Muscle layer of duodenum (tissue), 2 donors: ENCODE results near the gene USHBP1.

Experiments used
- H3K27ac ChIP-seq: one replicate; pipeline ENCODE4 v1.7.0; 2013; ENCODE audit warnings: mild to moderate bottlenecking, low read length
- H3K27me3 ChIP-seq: one replicate; pipeline ENCODE4 v1.7.0; 2013; ENCODE audit warnings: low read depth, mild to moderate bottlenecking, control low read depth, low read length
- H3K36me3 ChIP-seq, 2 donors: one replicate each; pipeline ENCODE4 v1.7.0; 2013; ENCODE audit warnings: low read length in 2 of 2, control low read depth in 1 of 2, mild to moderate bottlenecking in 1 of 2; ENCODE audit not compliant: insufficient read depth in 2 of 2, control insufficient read depth in 1 of 2
- H3K4me1 ChIP-seq, 2 donors: one replicate each; pipeline ENCODE4 v1.7.0; 2013; ENCODE audit warnings: low read length in 2 of 2, mild to moderate bottlenecking in 2 of 2, control low read depth in 1 of 2, moderate library complexity in 1 of 2; ENCODE audit not compliant: insufficient read depth in 2 of 2, control insufficient read depth in 1 of 2
- H3K4me3 ChIP-seq, 2 donors: one replicate each; pipeline ENCODE4 v1.7.0; 2013; ENCODE audit warnings: low read length in 2 of 2, low read depth in 1 of 2, mild to moderate bottlenecking in 1 of 2
- H3K9me3 ChIP-seq, 2 donors: one replicate each; pipeline ENCODE4 v1.7.0; 2013; ENCODE audit warnings: low read length in 2 of 2, control low read depth in 1 of 2, mild to moderate bottlenecking in 1 of 2; ENCODE audit not compliant: control insufficient read depth in 1 of 2
- donor health status: healthy.

Gene USHBP1

DNA sequence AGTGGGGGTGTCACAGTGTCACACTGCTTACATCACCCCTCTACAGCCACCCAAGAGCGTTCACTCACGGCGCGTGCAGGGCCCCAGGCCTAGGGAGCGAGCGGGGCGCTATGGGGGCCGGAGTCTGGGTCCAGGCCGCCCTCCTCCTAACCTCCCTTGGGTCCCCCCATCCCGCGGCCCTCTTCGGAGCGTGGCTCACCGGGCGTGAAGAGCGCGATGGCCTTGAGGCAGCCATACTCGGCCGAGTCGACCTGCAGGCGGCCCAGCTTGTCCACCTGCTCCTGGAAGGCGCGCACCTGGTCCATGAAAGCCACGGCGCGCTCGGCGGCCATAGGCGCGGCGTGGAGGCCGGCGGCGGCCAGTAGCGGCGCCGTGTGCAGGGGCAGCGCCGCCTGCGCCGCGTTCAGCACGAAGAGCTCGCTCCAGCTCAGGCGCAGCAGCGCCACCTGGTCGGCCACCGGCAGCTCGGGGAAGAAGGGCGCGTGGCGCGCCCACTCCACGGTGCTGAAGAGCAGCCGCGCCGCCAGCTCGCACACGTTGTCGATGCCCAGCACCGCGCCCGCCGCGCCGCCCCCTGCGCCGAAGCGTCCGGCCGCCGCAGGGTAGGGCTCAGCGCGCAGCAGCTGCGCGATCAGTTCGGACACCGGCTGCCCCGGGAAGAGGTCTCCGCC, 29.1 kb downstream of the USHBP1 start:
- no peaks in the 10 kb centered on the region for H3K27me3 ChIP-seq
- H3K27ac ChIP-seq = no peak overlapping the region
- H3K4me3 ChIP-seq = peak overlapping the region; percentile 33 to 63
- peaks cover 0 to 12% of the 10 kb centered on the region in 2 donors for H3K4me1 ChIP-seq
- H3K36me3 ChIP-seq = peaks cover 11 to 33% of the 10 kb centered on the region in 2 donors
- H3K9me3 ChIP-seq = no peaks in the 10 kb centered on the region

GRCh38 chr19:17234911-17235299, 29.6 kb downstream of the USHBP1 start:
- H3K27me3 ChIP-seq = no peaks in the 10 kb centered on the region
- peak overlapping the region; percentile 33 to 63 for H3K4me3 ChIP-seq
- peaks cover 0 to 12% of the 10 kb centered on the region in 2 donors for H3K4me1 ChIP-seq
- no peak overlapping the region for H3K27ac ChIP-seq
- H3K36me3 ChIP-seq = peaks cover 16 to 33% of the 10 kb centered on the region in 2 donors
- H3K9me3 ChIP-seq = no peaks in the 10 kb centered on the region

- H3K36me3 ChIP-seq = peaks cover 12 to 30% of the 10 kb centered on the region in 2 donors
Measured at GRCh38 chr19:17232258-17232657, 32.3 kb downstream of the USHBP1 start.

GRCh38 chr19:17229890-17230289, 34.7 kb downstream of the USHBP1 start:
- no peak overlapping the region for H3K27ac ChIP-seq
- H3K36me3 ChIP-seq = peaks cover 12 to 30% of the 10 kb centered on the region in 2 donors
- H3K4me1 ChIP-seq = peaks cover 0 to 15% of the 10 kb centered on the region in 2 donors
- no peaks in the 10 kb centered on the region for H3K27me3 ChIP-seq
- H3K9me3 ChIP-seq = no peaks in the 10 kb centered on the region
- H3K4me3 ChIP-seq = no peak overlapping the region

More at GRCh38 chr19:17232258-17232657, 32.3 kb downstream of the USHBP1 start:
- Histone ChIP-seq H3K4me3 (no peak overlapping the region), H3K4me1 (peaks cover 0 to 13% of the 10 kb centered on the region in 2 donors), H3K27me3 (no peaks in the 10 kb centered on the region), H3K27ac (no peak overlapping the region), H3K9me3 (no peaks in the 10 kb centered on the region)

DNA sequence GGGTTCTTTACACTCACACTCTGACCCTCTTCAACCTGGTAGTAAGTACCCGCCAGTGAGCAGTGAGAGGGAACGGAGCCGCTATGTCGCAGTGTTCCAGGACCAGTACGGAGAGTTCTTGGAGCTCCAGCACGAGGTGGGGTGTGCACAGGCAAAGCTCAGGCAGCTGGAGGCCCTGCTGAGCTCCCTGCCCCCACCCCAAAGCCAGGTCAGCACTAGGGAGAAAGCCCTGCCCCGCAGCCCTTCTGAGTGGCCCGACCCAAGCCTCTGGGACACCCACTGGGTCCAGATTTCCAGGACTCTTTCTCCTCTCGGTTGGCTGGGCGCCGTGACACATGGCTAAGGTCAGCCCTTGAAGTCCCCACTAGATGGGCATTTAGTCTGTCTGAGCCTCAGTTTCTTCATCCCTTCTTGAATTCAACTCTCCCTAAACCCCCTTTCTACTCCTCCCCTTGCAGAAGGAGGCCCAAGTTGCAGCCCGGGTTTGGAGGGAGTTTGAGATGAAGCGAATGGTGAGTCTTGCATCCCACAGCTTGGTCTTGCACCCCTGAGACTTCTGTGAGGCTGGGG, 36.7 kb downstream of the USHBP1 start:
- no peak overlapping the region for H3K27ac ChIP-seq
- H3K4me3 ChIP-seq = no peak overlapping the region
- peaks cover 0 to 11% of the 10 kb centered on the region in 2 donors for H3K4me1 ChIP-seq
- no peaks in the 10 kb centered on the region for H3K27me3 ChIP-seq
- H3K36me3 ChIP-seq = peaks cover 12 to 30% of the 10 kb centered on the region in 2 donors
- no peaks in the 10 kb centered on the region for H3K9me3 ChIP-seq

- Histone ChIP-seq H3K27me3 (no peaks in the 10 kb centered on the region), H3K4me1 (peaks cover 0 to 11% of the 10 kb centered on the region in 2 donors), H3K27ac (peak within 1 kb of the TSS; percentile 31), H3K4me3 (peak within 1 kb of the TSS; percentile 52 to 74), H3K9me3 (no peaks in the 10 kb centered on the region), H3K36me3 (peaks cover 12 to 16% of the 10 kb centered on the region in 2 donors)
Measured at GRCh38 chr19:17226002-17226933, 38.3 kb downstream of the USHBP1 start, which contains the start of gene OCEL1. TSS of gene OCEL1 (plus strand) at chr19:17226226. CDS start at chr19:17226248, 22 bp downstream.

- H3K36me3 ChIP-seq = peaks cover 4 to 7% of the 10 kb centered on the region in 2 donors
- peaks cover 0 to 14% of the 10 kb centered on the region in 2 donors for H3K4me1 ChIP-seq
- H3K27ac ChIP-seq = no peak overlapping the region
- H3K27me3 ChIP-seq = no peaks in the 10 kb centered on the region
- no peak overlapping the region for H3K4me3 ChIP-seq
- no peaks in the 10 kb centered on the region for H3K9me3 ChIP-seq
Measured at GRCh38 chr19:17225053-17225452, 39.5 kb downstream of the USHBP1 start.

GRCh38 chr19:17220207-17220758, 44.3 kb downstream of the USHBP1 start:
- no peak overlapping the region for H3K27ac ChIP-seq
- no peaks in the 10 kb centered on the region for H3K27me3 ChIP-seq
- H3K9me3 ChIP-seq = no peaks in the 10 kb centered on the region
- H3K4me3 ChIP-seq = no peak overlapping the region
- peaks cover 0 to 10% of the 10 kb centered on the region in 2 donors for H3K4me1 ChIP-seq
- peaks cover 0 to 19% of the 10 kb centered on the region in 2 donors for H3K36me3 ChIP-seq

DNA sequence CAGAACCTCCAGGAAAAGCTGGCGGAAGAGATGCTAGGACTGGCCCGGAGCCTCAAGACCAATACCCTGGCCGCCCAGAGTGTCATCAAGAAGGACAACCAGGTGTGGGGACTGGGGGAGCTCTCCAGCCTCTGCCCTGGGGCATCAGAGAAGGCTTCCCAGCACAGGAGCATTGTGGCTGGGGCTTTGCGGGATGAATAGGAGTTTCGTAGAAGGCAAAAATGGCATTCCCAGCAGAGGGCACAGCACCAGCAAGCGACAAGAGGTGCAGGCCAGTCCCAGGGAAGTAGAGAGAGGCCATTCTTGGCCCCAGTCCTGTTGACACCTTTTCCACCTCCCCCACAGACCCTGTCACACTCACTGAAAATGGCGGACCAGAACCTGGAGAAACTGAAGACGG, 45.3 kb downstream of the USHBP1 start:
- Histone ChIP-seq H3K4me1 (peaks cover 3 to 15% of the 10 kb centered on the region in 2 donors), H3K36me3 (peaks cover 0 to 19% of the 10 kb centered on the region in 2 donors), H3K27ac (no peak overlapping the region), H3K9me3 (no peaks in the 10 kb centered on the region), H3K4me3 (no peak overlapping the region), H3K27me3 (no peaks in the 10 kb centered on the region)

- Histone ChIP-seq H3K27me3 (no peaks in the 10 kb centered on the region), H3K27ac (no peak overlapping the region), H3K36me3 (peaks cover 0 to 41% of the 10 kb centered on the region in 2 donors), H3K4me3 (peak overlapping the region; percentile 58 to 70), H3K9me3 (no peaks in the 10 kb centered on the region), H3K4me1 (peaks cover 3 to 15% of the 10 kb centered on the region in 2 donors)
Measured at GRCh38 chr19:17216058-17216670, 48.4 kb downstream of the USHBP1 start.
